GM18907 (cell line): Measurements from ENCODE around the gene PRELID3B.
A peak's percentile ranks its signal among the peaks of the same experiment; 100 is the strongest.

Experiments used
- ATAC-seq: cut with Tn5 transposase; IDR thresholded peaks from one replicate; pipeline ENCODE4 v1.9.1; 2021; ENCODE audit warnings: mild to moderate bottlenecking, moderate library complexity; ENCODE audit not compliant: unreplicated experiment

PRELID3B gene

GRCh38 chr20:59010995-59011873 is 31.4 kb downstream of the PRELID3B start:
- no peak for ATAC-seq

GRCh38 chr20:59010321-59010994 is 32.1 kb downstream of the PRELID3B start:
- ATAC-seq: no peak

- no peak for ATAC-seq
Measured at GRCh38 chr20:59008715-59009336, 33.8 kb downstream of the PRELID3B start.

GRCh38 chr20:59007665-59008511 is 34.7 kb downstream of the PRELID3B start:
- peak; percentile 35 for ATAC-seq

- peak; percentile 19 for ATAC-seq
Measured at GRCh38 chr20:59006864-59007664, 35.5 kb downstream of the PRELID3B start, which contains the start of gene CTSZ. TSS of gene CTSZ (minus strand) at chr20:59007254. CDS start at chr20:59007128, 126 bp downstream.

DNA sequence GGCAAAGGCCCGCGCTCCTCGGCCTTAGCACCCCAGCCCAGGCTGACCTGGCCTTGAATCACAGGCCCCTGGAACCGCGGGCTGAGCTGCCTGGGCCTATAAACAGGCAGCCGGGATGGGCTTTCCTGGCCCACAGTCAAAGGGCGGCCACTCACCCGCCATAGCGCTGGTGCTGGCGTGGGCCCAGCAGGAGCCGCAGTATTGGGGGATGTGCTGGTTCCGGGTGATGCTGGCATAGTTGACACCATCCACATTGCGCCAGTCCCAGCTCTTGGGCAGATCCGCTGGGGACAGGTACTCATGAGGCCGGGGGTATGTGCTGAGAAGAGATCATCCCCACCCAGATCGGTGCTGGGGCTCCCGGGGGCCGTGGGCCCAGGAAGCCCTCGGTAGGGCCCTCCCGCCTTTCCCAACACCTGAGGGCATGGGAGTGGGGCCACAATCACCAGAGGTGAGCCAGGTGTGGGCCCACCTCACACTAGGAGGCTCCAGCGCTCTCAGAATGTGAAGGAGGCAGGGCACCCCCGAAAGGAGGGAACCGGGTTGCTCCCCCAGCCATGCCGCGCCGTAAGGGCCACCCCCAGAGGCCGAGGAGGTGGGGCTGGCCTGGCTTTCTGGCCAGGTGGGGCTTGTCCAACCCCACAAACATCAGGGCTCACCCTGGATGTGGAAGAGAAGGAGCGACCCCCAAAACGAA is 36.3 kb downstream of the PRELID3B start:
- ATAC-seq: no peak

GRCh38 chr20:59005523-59006166 is 36.9 kb downstream of the PRELID3B start:
- ATAC-seq: no peak

DNA sequence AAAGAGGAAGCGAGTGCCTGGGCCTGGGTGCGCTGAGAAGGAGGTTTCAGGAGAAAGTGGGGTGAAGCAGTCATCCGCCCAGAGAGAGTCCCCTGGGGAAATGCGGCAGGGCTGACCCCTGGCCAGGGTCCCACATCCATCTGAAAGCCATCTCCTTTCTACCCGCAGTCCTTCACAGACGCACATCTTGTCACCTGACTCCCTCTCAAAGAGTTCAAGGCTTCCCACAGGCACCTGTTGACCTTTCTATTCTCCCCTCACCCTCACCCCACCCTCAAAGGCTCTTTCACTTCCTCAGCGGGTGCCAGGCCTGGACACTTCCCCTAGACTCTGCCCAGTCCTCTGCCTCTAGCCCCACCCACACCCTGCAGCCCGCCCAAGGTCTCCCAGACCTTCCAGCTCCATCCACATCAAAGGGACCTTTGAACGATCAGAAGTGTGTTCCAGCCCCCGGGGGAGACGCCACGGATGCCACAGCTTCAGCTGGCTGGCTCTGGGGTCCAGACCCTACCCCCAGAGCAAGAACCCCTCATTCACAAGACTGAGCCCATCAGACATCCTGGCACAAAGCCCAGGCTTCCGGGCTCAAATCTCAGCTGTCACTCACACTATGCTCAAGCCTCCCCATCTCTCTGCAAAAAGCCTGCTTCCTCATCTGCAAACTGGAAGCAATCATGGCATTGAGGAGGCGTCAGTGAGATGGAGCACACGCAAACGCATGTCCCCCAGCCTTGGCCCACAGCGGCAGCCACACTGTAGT is 37.6 kb downstream of the PRELID3B start:
- ATAC-seq: peak; percentile 71

DNA sequence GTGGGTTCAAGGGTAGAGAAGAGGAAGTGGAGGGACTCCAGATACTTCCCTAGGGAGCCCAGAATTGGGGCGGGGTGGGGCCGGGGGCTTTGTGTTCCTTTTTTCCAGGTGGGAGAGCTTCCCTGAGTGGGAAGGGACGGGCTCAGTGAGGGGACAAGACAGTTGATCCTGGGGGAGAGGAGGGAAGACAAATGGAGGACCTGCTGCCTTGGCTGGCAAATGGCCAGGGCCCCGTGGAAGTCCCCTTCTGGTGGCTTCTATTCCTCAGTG is 38.2 kb downstream of the PRELID3B start:
- ATAC-seq: peak; percentile 0

- ATAC-seq: no peak
Measured at GRCh38 chr20:59003836-59004492, 38.6 kb downstream of the PRELID3B start.

DNA sequence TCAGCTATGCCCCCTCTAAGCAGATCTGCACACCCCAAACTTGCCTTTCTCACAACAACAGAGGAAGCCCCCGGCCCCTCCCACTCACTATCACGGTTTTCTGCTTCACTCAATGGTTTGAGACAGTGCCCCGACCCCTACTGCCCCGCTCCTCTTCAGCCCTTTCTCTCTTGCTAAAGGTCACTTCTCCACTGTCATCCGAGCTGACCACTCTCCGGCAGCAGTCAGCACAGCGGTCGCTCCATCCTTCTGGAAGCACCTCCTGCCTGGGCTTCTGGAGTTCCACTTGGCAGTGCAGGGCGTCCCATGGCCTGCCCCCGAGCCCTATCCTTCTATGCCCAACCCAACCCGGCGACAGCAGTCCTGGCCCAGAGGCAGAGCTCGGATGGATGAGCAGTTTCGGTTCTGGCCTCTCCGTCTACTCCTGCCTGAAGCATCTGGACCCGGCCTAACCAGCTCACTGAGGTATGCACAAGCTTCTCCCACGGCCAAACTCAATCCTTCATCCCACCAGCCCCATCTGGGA is 39.6 kb downstream of the PRELID3B start:
- ATAC-seq: no peak

GRCh38 chr20:59002388-59002787 is 40.2 kb downstream of the PRELID3B start:
- no peak for ATAC-seq

DNA sequence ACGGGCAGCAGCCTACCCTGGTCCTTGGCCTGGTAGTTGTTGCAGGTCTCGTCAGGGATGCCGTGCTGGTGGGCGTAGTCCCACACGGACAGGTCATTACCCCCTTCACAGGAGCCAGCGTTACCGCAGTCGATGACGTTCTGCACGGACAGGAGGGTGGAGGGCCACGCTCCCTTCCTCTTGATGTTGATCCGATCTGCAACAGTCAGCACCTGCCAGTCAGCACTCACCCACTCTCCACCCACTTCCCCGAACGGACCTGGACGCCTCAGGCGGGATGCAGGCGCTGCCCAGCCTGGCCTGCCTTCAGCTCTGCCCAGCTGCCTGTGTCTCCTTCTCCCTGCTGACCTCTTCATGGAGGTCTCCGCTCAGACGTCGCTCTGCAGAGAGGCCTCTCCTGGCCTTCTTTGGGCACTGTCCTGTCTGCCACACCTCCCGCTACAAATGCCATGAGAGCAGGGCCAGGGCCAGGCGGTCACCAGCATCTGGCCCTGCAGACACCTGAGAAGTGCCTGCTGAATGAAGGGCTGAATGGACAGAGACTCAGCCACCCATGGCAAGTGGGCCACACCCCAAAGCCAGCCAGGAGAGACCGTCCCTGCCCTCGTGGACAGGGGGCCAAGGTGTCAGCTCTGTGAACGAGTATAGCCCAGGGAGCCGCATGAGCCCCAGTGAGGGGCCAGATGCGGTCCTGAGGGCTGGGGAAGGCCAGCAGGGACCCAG is 41.0 kb downstream of the PRELID3B start:
- no peak for ATAC-seq

DNA sequence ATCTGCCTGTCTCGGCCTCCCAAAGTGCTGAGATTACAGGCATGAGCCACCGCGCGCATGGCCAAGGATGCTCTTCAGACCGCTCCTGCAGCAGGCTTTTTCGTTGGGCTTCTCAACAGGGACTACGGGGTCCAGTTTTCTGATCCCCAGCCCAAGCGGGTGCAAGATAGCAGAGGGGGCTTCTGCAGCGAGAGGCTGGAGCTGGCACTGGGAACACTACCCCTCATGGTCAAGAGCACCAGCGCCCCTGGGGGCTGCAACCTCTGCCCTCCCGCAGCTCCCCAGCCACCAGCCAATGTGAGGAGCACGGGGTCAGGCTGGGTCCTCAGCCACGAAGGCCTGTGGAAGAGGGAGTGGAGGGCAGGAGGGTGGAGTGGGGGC is 41.5 kb downstream of the PRELID3B start:
- no peak for ATAC-seq

- ATAC-seq: no peak
Measured at GRCh38 chr20:59000326-59000725, 42.3 kb downstream of the PRELID3B start.

DNA sequence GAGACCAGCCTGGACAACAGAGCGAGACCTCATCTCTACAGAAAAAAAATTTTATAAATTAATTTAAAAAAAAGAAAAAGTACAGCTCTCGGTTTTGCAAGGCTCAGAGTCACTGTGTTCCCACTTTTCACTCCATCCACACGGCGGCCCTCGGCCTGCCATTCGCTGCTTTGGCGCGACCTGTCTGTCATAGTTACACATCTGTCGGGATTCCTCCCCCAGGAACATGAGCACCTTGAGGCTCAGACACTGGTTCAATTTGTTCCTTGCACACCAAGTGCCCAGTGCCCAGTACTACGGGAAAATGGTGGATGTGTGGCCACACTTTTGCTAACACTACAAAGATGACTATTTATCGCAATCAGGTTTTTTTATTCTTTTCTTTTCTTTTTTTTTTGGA is 43.9 kb downstream of the PRELID3B start:
- no peak for ATAC-seq
